Activated CD4-positive, alpha-beta T cell treated with anti-CD3 and anti-CD28 coated beads, Interleukin-2, amount 50 U/mL, for 48 hours (primary cell): ENCODE data around the gene FKBP2.

Experiments used
- DNase-seq, 2 experiments: peaks; one replicate each; pipeline ENCODE4 v3.0.0-alpha.2; 2020

The FKBP2 gene

DNA sequence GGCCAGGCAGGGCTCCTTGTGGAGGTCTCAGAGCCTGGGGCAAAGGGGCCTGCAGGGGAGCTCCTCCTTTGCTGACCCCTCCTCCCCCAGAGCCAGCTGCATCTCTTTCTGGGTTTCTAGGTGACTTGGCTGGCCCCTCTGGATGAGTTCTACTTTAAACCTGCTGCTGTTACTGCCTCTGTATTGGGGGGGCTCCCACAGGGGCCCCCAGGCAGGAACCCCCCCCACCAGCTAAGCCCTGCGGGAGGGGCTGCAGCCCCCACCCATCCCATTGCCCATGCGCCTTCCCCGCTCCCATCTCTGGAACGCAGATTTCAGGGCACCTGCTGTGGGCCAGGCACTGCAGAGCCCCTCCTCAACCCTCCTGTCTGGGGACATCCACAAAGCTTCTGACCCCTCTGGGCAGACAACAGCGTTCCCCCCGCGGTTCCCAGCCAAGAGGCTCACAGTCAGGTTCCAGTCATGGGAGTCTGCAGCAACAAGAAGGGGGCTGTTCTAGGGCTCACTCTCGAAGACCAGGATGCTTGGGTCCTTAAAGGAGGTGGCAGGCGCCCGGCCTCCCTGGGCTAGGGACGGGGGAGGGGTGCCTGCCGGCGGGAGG is 9.6 kb downstream of the FKBP2 start:
- DNase-seq, result peak in 1 of 2 experiments; percentile 25

DNA sequence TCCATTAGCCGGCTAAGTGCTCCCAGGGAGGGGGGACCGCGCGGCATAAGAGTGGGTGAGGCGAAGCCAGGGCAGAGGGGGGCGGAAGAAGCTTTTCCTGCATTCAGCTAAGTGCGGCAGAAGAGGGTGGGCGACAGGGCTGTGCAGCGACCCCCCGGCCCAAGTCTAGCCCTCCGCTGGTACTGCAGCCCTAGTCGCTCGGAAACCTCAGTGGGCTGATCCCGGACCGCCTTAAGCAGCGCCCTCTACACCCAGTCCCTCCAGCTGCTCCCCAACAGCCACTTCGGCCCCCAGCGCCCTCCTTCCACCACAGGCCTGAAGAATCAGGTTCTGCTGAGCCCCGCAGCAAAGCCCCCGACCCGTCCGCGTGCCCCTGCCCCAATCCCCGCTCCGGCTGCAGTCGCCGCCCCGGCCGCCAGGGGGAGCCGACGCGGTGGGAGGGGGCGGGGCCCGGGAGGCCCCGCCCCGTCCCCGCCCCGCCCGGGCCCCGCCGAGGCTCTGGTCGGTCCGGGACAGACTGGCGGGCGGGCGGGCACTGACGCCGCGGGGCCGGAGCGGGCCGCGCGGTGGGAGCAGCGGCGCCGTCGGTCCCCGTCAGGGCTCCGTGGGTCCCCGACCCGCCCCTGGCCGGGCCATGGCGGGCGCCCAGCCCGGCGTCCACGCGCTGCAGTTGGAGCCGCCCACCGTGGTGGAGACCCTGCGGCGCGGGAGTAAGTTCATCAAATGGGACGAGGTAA is 10.3 kb downstream of the FKBP2 start, which contains the start of gene PLCB3:
Gene PLCB3, plus strand, starts transcription at position 515 of the 737 bp plus-strand sequence. Its CDS starts 120 bp downstream, at position 635.
- peak; percentile 57 to 60 for DNase-seq

DNA sequence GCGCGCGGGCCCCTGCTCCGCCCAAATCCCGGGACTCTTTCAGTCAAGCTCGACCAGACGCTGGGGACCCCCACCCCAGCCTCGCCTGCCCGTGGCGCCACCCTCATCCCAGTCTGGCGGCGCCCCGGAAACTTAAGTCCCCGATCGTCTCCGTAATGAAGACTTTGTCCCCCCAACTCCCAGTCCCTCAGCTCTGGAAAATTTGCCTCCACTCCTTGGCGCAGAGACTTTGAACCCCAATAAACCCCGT is 10.8 kb downstream of the FKBP2 start:
- DNase-seq, result peak in 1 of 2 experiments; percentile 11

DNA sequence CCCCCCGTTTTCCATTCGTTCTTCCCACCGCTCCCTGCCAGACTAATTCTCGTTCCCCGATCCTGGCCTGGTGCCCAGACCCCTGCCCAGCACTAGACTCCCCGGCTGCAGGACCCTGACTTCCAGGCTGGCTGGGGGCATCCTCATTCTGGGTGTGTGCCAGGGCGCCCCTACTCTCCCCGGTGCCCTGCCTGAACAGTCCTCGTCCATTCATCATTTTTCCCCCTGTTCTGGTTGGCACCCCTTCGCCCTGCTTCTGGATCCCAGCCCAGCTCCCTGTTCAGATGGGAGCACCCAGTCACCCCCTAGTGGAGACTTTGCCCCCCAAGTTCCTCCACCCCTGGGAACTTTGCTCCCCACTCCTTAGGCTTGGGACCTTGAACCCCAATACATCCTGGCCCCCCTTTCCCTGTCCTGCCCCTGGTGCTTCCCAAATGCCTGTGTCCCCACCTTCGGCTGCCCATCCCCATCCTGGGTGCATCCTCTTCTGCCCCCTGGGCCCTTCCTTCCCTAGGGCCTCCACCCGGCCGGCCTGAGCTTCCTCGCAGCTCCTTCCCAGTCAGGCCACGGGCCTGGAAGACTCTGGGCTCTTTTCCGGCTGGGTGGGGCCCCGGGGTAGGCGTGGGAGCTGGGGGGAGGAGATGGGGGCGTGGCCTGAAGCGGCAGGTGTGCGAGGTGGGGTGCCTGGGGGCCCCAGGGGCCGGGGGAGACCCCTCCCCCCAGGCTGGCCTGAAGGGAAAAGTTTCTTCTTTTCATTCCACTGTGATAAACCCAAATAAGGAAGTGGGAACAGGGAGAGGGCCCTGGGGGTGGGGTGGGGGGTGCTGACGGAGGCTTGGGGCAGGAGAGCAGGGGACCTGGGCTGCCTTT is 11.3 kb downstream of the FKBP2 start:
- DNase-seq, result peak; percentile 41 to 51

DNA sequence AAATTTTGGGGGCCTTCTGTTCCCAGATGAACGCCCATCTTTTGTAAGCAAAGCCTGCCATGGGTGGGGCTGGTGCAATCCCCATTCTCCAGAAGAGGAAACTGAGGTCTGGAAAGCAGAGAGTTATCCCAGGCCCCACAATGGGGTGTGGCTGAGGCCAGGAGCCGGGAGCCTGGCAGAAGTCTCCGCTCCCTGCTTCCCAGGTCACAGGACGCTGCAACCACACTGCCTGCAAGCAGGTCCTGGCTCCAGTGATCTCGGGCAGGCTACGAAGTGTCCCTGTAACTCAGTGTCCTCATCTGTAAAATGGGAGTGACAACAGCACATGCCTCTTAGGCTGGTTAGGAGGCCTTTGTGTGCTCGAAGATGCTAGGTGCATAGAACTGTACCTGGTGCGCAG is 12.1 kb downstream of the FKBP2 start:
- no peak for DNase-seq

DNA sequence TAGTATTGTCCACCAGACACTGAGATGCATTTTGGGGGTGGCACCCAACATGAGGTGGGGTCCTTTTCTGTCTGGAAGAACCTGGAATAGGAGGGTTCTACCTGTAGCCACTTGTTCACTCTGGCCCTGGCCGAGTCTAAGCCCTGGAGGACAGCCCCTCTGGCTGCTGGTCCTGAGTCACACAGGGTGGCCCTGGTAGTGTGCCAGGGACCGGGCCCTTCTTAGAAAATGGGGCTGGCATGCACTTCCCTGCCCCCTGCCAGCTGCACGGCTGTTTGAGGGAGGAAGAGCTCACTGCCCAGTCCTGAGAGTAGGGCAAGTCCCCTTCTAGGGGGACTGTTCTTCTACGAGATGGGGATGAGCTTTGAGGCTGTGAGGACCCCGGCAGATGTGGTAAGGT is 12.6 kb downstream of the FKBP2 start:
- no peak for DNase-seq

DNA sequence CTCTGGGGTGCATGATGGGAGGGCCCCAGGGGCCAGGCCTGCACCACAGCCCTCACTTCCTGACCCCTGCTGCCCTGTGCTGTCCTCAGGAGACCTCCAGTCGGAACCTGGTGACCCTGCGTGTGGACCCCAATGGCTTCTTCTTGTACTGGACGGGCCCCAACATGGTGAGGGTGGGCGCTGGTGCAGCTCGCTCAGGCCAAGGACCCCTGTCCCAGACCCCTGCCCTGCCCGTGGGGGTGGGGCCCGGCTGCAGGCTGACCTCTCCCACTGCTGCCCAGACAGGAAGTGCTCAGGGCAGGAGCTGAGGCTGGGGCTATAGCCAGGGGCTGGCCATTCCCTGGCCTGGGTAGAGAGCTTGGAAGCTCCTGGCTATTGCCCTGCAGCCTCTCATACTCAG is 13.4 kb downstream of the FKBP2 start:
- DNase-seq, result no peak

DNA sequence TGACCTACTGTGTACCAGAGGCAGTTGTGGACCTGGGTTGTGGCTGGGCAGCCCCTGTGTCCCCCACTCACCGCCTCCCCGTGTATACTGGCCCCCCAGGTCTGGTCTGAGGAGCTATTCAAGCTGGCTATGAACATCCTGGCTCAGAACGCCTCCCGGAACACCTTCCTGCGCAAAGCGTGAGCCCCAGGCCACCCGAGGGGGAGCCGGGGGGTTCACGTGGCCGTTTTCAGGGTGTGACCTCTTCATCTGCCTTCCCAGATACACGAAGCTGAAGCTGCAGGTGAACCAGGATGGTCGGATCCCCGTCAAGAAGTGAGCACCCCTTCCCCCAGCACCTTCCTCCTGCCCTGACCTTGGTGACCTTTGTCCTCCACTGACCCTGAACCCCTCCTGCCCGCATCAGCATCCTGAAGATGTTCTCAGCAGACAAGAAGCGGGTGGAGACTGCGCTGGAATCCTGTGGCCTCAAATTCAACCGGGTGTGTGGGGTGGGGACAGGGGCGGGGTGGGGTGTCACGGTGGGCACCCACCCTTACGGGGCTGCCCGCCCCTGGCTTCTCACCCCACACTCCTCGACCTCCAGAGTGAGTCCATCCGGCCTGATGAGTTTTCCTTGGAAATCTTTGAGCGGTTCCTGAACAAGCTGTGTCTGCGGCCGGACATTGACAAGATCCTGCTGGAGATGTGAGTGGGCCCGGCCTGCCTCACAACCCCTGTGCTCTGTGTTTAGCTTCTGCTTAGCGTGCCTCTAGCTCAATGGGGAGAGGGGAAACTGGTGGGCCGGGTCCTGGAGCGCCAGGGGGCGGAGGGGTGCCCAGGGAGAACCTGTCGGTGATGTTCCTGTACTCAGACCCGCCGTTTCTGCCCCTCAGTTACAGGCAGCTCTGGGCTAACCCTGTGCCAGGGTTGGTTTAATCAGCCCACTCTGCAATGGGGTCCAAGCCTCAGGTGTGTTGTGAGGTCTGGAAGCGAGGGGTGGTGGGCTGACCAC is 14.5 kb downstream of the FKBP2 start:
- DNase-seq, result no peak

DNA sequence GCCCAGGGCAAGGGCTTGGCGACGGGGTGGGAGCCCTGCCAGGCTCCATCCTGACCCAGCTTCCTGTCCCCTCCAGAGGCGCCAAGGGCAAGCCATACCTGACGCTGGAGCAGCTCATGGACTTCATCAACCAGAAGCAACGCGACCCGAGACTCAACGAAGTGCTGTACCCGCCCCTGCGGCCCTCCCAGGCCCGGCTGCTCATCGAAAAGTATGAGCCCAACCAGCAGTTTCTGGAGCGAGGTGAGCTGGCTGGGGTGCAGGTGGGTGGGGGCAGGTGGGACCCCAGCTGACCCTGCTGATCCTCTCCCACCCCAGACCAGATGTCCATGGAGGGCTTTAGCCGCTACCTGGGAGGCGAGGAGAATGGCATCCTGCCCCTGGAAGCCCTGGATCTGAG is 15.4 kb downstream of the FKBP2 start:
- no peak for DNase-seq

DNA sequence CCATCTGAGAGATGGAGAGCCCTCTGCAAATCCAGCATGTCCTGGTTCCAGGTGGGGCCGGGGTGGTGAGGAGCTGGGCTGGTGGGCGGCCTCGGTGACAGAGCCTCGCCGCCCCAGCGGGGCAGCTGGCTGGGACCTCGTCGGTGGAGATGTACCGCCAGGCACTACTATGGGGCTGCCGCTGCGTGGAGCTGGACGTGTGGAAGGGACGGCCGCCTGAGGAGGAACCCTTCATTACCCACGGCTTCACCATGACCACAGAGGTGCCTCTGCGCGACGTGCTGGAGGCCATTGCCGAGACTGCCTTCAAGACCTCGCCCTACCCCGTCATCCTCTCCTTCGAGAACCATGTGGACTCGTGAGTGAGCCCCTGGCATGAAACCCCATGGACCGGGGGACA is 17.5 kb downstream of the FKBP2 start:
- DNase-seq, result no peak

DNA sequence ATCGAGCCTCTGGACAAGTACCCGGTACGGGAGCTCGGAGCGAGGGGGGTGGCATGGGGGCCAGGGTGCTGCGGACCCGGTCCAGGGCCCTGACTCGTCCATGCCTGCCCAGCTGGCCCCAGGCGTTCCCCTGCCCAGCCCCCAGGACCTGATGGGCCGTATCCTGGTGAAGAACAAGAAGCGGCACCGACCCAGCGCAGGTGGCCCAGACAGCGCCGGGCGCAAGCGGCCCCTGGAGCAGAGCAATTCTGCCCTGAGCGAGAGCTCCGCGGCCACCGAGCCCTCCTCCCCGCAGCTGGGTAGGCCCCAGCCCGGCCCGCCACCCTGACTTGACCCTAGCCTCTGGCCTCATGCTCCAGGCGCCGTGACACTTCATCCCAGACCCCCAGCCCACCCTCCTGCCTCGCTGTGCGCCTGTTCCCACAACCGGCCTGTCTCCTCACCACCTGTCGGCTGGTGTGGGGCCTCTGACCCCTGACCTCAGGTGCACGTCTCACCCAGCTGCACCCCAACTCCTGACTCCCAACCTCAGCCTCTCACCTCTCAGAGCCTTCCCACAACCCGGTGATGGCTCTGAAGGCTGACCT is 18.1 kb downstream of the FKBP2 start:
- DNase-seq, result no peak

DNA sequence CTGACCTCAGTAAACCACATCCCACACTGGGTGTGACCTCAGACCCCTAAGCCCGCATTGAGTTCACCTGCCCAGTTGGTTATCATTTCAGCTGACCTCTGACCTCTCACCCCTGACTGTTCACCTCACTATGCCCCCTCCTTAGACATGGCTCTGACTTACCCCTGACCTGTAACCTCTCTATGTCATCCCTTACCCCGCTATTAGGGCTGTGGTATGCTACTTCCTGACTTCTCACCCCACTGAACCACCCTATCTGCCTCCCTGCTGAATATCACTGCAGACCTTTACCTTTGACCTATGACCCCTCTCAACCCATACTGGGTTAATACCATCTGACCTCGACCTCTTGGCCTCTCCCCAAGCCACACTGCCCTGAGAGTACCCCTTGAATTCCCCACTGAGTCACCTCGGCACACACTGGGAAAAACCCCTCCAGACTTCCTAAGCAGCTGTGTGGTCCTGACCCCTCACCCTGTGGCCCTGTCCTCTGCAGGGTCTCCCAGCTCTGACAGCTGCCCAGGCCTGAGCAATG is 18.7 kb downstream of the FKBP2 start:
- DNase-seq, result no peak

DNA sequence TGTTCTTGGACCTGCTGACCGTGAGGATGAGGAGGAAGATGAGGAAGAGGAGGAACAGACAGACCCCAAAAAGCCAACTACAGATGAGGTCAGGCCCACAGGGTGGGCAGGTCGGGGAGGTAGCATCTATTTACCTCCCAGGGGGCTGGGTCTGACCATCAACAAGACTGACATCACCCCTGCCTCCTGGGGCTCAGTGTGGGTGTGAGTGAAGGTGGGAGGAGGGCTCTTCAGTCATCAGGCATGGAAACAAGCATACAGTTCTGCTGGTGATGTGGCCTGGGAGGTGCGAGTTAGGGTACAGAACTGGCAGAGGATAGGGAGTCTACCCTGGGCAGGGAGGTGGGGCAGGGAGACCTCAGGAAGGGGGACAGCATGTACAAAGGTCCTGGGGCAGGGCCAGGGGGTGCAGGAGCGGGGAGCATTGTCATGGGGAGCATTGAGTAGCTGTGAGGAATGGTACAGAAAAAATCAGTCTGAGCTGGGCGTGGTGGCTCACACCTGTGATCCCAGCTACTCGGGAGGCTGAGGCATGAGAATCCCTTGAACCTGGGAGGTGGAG is 19.3 kb downstream of the FKBP2 start:
- no peak for DNase-seq

DNA sequence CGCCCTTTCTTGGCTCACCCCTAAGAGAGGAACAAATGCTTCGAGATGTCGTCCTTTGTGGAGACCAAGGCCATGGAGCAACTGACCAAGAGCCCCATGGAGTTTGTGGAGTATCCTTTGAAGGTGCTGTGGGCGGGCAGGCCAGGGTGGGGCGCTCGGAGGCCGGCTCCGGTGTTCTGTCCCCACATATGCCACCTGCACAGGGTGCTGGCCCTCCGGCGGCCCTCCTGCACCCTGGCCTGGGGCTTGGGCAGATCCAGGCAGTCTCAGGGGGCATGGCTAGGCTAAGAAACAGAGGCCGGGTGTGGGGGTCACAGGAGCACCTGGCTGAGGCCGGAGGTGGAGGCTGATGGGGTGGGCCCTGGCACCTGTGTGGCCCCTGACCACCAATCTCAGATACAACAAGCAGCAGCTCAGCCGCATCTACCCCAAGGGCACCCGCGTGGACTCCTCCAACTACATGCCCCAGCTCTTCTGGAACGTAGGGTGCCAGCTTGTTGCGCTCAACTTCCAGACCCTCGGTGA is 20.7 kb downstream of the FKBP2 start:
- DNase-seq, result no peak

DNA sequence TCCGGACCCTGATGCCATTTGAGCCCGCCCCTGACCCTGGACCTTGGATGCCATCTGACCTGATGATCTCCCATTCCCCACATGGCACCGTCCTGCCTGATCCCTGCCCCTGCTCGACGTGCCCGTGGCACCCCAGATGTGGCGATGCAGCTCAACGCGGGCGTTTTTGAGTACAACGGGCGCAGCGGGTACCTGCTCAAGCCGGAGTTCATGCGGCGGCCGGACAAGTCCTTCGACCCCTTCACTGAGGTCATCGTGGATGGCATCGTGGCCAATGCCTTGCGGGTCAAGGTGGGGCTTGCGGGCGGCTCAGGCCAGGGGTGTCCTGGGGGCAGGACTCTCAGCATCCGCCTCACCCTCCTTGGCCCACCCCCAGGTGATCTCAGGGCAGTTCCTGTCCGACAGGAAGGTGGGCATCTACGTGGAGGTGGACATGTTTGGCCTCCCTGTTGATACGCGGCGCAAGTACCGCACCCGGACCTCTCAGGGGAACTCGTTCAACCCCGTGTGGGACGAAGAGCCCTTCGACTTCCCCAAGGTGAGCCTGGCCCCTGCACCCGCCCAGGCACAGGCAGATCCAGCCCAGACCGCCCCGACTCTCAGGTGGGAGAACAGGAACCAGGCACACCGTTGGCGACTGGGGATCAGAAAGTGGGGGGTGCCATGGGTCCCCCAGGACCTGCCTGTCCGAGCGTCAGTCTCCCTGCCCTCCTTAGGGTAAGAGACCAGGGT is 21.5 kb downstream of the FKBP2 start:
- no peak for DNase-seq

DNA sequence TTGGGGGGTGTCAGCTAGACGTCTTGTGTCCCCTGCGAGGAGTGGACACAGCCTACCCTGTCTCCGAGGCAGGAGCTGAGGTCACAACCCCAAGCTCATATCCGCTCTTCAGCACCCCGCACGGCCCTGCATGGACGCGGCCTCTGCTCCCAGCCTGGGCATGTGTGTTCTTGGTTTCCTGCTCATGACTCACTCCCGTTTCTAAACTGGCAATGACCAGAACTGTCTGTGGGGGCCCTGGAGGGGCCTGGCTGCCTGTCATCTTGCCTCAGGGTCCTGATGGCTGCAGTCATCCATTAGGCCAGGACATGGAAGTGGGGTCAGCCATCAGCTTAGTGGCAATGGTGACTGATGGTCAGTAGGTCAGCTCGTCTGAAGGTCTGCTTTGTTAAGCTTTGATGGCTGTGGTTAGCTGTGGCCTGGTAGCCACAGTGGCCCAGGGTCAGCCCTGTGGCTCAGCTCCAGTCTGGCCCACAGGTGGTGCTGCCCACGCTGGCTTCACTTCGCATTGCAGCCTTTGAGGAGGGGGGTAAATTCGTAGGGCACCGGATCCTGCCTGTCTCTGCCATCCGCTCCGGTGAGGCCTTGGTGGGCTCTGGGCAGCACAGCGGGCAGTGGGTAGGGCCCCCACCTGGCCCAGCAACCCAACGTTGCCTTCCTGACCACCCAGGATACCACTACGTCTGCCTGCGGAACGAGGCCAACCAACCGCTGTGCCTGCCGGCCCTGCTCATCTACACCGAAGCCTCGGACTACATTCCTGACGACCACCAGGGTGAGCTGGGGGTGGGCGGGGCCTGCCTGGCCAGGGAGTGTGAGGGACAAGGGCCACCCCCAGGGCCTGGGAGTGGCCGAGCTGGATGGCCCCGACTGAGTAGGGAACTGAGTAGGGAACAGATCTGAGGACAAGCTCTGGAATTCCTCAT is 22.4 kb downstream of the FKBP2 start:
- DNase-seq, result no peak

DNA sequence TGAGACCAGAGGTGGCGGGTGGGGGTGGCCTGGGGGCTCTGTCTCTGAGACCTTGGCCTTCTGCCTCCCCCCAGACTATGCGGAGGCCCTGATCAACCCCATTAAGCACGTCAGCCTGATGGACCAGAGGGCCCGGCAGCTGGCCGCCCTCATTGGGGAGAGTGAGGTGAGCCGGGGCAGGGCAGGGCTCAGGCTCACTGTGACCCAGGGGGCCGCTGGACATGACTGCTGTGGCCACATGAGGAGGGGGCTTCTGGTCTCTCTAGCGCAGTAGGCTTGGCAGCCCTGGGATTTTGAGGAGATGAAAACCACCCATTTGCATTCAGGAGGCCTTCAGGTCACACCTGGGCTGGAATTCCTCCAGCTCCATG is 23.0 kb downstream of the FKBP2 start:
- no peak for DNase-seq

DNA sequence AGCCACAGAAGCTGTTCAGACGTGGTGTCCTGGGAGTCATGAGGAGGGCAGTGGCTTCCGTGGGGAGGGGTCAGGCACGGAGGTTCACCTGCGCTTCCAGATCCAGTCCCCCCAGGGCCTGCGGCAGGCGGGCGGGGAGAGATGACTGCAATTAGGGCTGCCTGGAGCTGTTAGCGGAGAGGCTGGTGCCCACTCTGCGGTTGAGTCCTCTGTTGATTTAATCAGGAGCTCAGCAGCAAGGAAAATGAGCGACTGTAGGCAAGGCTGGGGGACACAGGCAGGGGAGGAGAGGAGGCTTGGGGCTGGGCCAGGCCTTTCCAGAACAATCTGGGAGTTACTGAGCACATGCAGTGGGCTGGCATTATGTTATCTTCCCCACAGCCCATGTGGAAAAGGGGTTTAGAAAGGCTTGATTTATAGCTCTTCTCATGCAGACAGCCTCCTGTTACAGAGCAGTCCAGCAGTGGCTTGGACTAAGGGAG is 23.5 kb downstream of the FKBP2 start:
- DNase-seq, result no peak
